HG03175 (cell line): ENCODE measurements around the gene CEP120.
"Not testable (repeated sequence)": the region's sequence is repeated elsewhere in the genome, so short reads cannot be mapped to it uniquely, and the experiment has no call there.

ENCODE experiments used
- ATAC-seq: cut with Tn5 transposase; IDR thresholded peaks from one replicate; pipeline ENCODE4 v1.9.1; 2021; ENCODE audit warnings: mild to moderate bottlenecking, moderate library complexity; ENCODE audit not compliant: unreplicated experiment

Gene CEP120

DNA sequence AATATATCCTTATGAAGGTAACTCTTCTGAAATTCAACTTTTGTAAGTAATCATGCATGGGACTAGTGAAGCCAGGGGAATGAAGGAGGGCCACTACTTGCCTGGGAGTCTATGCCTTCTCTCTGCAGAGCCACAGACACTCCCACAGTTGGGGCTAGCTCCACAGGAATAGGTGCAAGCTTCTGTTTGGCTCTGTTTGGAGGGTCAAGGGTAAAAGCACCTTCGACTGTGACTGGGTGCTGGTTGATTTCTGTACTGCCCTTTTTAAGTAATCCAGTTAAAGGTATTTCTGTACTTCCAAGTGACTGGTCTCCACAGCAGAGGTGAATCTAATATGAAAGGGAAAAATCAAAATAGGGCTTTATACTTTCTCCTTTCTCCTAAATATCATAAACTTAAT is 32.2 kb downstream of the CEP120 start:
- ATAC-seq = no peak

GRCh38 chr5:123389794-123390193 is 33.4 kb downstream of the CEP120 start:
- no peak for ATAC-seq

- no peak for ATAC-seq
Measured at GRCh38 chr5:123387313-123387712, 35.9 kb downstream of the CEP120 start.

DNA sequence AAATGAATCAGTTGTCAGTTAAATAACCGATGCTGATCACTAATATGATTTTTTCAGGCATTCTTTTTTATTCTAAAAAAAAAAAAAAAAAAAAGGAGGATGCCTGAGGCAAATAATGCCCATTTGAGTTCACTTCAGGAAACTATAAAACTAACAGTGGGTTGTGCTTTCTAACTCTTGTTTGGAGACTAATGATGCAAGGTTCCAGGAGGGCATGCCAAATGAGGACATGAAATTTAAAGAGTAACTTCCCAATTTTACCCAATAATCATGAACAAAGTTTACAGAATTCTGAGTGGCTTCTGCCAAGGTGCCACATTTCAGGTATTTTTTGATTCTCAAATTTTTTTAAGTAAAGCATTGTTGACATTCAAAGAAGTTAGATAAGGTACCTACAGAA is 41.0 kb downstream of the CEP120 start:
- no peak for ATAC-seq

DNA sequence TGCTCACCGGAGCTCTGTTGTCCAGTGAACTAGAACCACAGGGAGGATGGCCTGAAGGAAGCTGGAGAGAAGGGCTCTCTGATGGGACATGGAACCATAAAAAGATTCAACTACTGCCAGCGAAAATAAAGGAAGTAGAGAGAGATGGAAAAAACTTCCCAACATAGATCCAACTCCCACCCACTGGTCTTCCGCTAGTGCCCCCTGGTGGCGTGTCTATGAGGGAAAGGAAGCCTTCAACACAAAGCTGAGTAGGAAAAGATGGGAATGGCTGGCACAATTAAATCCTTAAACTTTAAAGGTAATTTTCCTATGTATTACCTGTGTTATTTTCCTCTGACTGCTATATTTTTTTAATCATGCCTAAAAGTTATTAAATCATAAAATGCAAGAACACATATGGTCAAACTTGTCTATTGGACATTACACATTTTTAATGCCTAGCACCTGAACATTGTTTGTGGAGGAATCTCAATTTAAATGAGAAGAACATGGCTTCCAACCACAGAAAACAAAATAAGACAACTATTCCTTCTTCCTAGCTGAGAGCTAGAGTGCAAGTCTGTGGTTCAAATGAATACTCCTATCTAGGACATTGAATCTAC is 51.5 kb downstream of the CEP120 start:
- no peak for ATAC-seq

DNA sequence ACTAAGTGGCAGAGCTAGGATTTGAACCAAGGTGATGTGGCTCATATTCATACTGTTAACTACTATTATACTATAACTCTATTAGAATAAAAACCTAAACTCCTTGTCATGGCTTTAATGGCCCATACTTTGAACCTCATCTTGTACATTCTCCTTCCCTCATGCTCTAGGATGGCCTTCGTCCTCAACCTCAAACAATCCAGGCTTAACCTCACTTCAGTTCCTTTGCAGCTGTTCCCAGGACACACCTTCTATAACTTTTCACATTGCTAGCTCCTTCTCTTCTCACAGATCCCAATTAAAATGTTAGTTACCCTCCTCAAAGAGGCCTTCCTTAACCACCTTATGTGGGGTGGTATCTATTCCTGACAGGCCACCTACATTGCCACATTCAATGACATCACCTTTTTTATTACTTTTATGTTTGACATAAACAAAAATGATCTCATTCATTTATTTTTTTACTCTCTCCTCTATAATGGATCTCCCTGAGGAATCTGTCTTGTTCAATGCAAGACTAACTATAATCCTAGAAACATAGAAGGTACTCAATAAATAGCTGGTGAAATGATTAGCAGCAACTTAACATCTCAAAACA is 53.7 kb downstream of the CEP120 start:
- no peak for ATAC-seq

- no peak for ATAC-seq
Measured at GRCh38 chr5:123367739-123368138, 55.5 kb downstream of the CEP120 start.

DNA sequence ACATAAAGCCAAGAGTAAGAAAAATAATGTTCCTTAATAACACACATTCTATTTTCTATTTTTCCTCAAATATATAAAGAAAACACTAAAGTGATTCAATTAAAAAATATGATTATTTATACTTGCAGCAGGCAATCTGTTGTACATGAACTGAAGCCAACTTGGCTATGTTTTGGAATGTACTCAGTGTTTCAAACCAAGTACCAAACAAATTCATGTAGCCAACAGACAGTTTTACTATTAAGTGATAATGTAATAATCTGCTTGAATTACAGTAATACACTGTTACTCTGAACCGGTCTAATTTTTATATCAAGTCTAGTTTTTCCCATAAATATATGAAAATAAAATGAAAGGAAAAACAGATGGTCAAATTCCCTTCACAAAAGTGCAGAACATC is 58.0 kb downstream of the CEP120 start:
- no peak for ATAC-seq

GRCh38 chr5:123364441-123365155 is 58.6 kb downstream of the CEP120 start:
- ATAC-seq = no peak

GRCh38 chr5:123360910-123361309 is 62.3 kb downstream of the CEP120 start:
- ATAC-seq = no peak

DNA sequence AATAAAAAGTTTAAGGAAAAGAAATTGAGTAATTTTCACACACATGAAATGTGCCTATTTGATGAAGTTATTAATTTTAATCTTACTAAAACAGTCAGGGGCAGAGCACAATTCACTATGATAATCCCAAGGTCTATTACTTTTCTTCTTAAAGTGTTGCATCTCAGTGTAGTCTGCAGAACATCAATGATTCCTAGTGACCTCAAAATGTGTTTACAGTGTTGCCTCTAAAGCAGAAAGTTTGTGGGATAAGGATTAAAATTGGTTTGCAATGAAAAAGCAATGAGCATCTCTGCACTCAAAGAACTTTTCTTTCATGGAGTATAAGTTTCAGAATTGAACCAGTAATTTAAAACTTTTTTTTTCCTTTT is 63.0 kb downstream of the CEP120 start:
- no peak for ATAC-seq

GRCh38 chr5:123359454-123360200 is 63.6 kb downstream of the CEP120 start:
- ATAC-seq = no peak

GRCh38 chr5:123358751-123359150 is 64.5 kb downstream of the CEP120 start:
- no peak for ATAC-seq

DNA sequence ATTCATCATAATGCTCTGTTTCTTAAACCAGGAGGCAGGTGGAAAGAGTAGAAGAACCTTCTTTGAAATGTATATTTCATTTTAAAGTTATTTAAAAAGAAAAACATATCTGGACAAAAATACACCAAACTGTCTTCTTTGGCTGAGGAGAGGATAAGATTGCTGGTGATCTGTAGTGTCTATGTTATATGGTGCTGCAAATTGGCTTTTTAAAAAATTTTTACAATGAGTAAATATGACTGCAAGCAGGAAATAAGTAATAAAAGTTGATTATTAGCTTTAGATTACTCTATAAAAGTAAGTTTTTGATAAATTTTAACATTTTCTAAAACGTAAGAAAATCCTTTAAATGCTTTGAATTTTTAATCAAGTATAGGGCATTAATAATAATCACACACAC is 64.9 kb downstream of the CEP120 start:
- no peak for ATAC-seq

GRCh38 chr5:123351820-123352219 is 71.4 kb downstream of the CEP120 start:
- ATAC-seq = no peak

- no peak for ATAC-seq
Measured at GRCh38 chr5:123351240-123351639, 72.0 kb downstream of the CEP120 start.

- ATAC-seq = no peak
Measured at GRCh38 chr5:123350742-123351141, 72.5 kb downstream of the CEP120 start.

DNA sequence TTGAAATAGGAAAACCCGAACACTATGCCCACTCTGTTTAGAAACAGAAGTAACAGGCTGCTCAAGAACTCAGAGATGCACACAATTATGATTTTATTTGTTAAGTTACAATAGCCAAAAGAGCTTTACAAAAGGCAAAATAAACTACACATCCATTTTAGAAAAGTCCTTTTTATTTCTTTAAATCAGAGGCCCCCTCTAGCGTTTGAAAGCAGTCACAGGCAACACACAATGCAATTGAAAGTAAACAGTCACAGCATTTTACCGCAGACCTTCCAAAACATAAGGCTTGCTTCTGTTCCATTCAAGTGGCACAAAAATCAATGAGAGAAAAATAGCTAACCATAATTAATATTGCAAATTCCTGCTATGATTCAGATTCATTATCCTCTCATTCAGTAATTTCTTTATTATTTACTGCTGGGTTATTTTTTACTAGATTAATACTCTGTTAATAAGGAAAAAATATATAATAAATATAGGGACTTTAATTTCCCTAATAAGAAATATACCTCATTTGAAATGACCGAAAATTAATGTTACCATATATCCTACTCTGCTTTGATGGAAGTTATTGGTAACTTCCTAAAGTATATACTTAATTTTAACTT is 78.3 kb downstream of the CEP120 start:
- no peak for ATAC-seq

- no peak for ATAC-seq
Measured at GRCh38 chr5:123340928-123341327, 82.3 kb downstream of the CEP120 start.

GRCh38 chr5:123308377-123308776 is 114.8 kb downstream of the CEP120 start:
- not testable (repeated sequence) for ATAC-seq

GRCh38 chr5:123305751-123306150 is 117.5 kb downstream of the CEP120 start:
- ATAC-seq = no peak
